HEK293 (cell line): ENCODE data around the gene TGOLN2.

Experiments
- CTCF ChIA-PET: fragments of 350-600 bp; formaldehyde crosslinking; extraction: SDS; loops from one replicate; lab custom pipeline; 2021; ENCODE audit warnings: antibody characterized with exemption; lab: Yijun Ruan, JAX
- POLR2A ChIA-PET: fragments of 300-600 bp; formaldehyde crosslinking; extraction: SDS; loops from one replicate; lab custom pipeline; 2020; ENCODE audit warnings: antibody characterized with exemption, inconsistent platforms; lab: Yijun Ruan, JAX
- H3K27ac ChIP-seq: fragments of 200-500 bp; sonication (Bioruptor generic); 2 replicates; pipeline ENCODE4 v1.5.1; 2014; ENCODE audit warnings: low read depth, low read length, control low read depth, inconsistent platforms; ENCODE audit errors: extremely low read depth
- H3K36me3 ChIP-seq, 2 experiments: fragments of 200-500 bp in 1 of 2; sonication (Bioruptor generic) in 1 of 2; 1 replicate in 1 of 2; 2 replicates in 1 of 2; pipeline ENCODE4 v1.5.1; 2014 to 2017; ENCODE audit warnings: inconsistent platforms in 2 of 2, low read length in 2 of 2; ENCODE audit not compliant: control insufficient read depth in 2 of 2, insufficient read depth in 1 of 2
- H3K4me1 ChIP-seq: fragments of 200-500 bp; sonication (Bioruptor generic); 2 replicates; pipeline ENCODE4 v1.5.1; 2014; ENCODE audit warnings: mild to moderate bottlenecking, low read length, inconsistent platforms; ENCODE audit not compliant: control insufficient read depth, insufficient read depth
- H3K4me3 ChIP-seq: 2 replicates; pipeline ENCODE4 v1.5.1; 2011; ENCODE audit warnings: low read depth, mild to moderate bottlenecking, control low read depth, low read length, moderate library complexity
- H3K9me3 ChIP-seq: fragments of 200-500 bp; sonication (Bioruptor generic); 2 replicates; pipeline ENCODE4 v1.5.1; 2014; ENCODE audit warnings: low read depth, low read length, inconsistent platforms; ENCODE audit not compliant: control insufficient read depth, insufficient read depth
- ATF2 ChIP-seq: fragments of 450-650 bp; formaldehyde crosslinking; IDR thresholded peaks from 2 replicates; pipeline ENCODE4 v1.5.1; 2016; ENCODE audit warnings: missing biosample characterization, missing genetic modification characterization, low read depth
- RBAK ChIP-seq: fragments of 450-650 bp; formaldehyde crosslinking; IDR thresholded peaks from 2 replicates; pipeline ENCODE4 v1.5.1; 2016; ENCODE audit warnings: missing biosample characterization, missing genetic modification characterization
- SALL2 ChIP-seq: fragments of 450-650 bp; formaldehyde crosslinking; IDR thresholded peaks from 2 replicates; pipeline ENCODE4 v1.5.0; 2017; ENCODE audit warnings: missing biosample characterization, mild to moderate bottlenecking, missing genetic modification characterization, borderline replicate concordance
- YY1 ChIP-seq: fragments of 450-650 bp; formaldehyde crosslinking; IDR thresholded peaks from 2 replicates; pipeline ENCODE4 v1.5.1; 2018; ENCODE audit warnings: missing biosample characterization, missing genetic modification characterization
- ZBTB20 ChIP-seq: fragments of 450-650 bp; formaldehyde crosslinking; IDR thresholded peaks from 2 replicates; pipeline ENCODE4 v1.5.1; 2016; ENCODE audit warnings: missing biosample characterization, missing genetic modification characterization
- ZIC2 ChIP-seq: fragments of 450-650 bp; formaldehyde crosslinking; IDR thresholded peaks from 2 replicates; pipeline ENCODE4 v1.5.1; 2016; ENCODE audit warnings: missing biosample characterization, missing genetic modification characterization
- ZNF37A ChIP-seq: fragments of 450-650 bp; IDR thresholded peaks from 2 replicates; pipeline ENCODE4 v1.5.1; 2018; ENCODE audit warnings: missing biosample characterization, missing genetic modification characterization
- ZNF488 ChIP-seq: fragments of 450-650 bp; formaldehyde crosslinking; IDR thresholded peaks from 2 replicates; pipeline ENCODE4 v1.5.1; 2016; ENCODE audit warnings: missing biosample characterization, missing genetic modification characterization
- ZNF530 ChIP-seq: fragments of 450-650 bp; formaldehyde crosslinking; IDR thresholded peaks from 2 replicates; pipeline ENCODE4 v1.5.1; 2016; ENCODE audit warnings: low read depth, missing biosample characterization, missing genetic modification characterization
- ZNF544 ChIP-seq: fragments of 450-650 bp; formaldehyde crosslinking; IDR thresholded peaks from 2 replicates; pipeline ENCODE4 v1.5.0; 2017; ENCODE audit warnings: missing biosample characterization, missing genetic modification characterization
- ZNF558 ChIP-seq: fragments of 450-650 bp; formaldehyde crosslinking; IDR thresholded peaks from 2 replicates; pipeline ENCODE4 v1.5.1; 2016; ENCODE audit warnings: missing biosample characterization, missing genetic modification characterization
- ZNF600 ChIP-seq: fragments of 450-650 bp; formaldehyde crosslinking; IDR thresholded peaks from 2 replicates; pipeline ENCODE4 v1.5.1; 2016; ENCODE audit warnings: missing biosample characterization, missing genetic modification characterization
- ZNF623 ChIP-seq: fragments of 450-650 bp; formaldehyde crosslinking; IDR thresholded peaks from 2 replicates; pipeline ENCODE4 v1.5.1; 2016; ENCODE audit warnings: missing biosample characterization, missing genetic modification characterization
- ZNF629 ChIP-seq: fragments of 450-650 bp; formaldehyde crosslinking; IDR thresholded peaks from 2 replicates; pipeline ENCODE4 v1.5.1; 2017; ENCODE audit warnings: missing biosample characterization, missing genetic modification characterization
- ZNF76 ChIP-seq: fragments of 450-650 bp; formaldehyde crosslinking; IDR thresholded peaks from 2 replicates; pipeline ENCODE4; 2016; ENCODE audit warnings: low read depth, missing biosample characterization, missing genetic modification characterization, borderline replicate concordance
- ZSCAN18 ChIP-seq: fragments of 450-650 bp; formaldehyde crosslinking; IDR thresholded peaks from 2 replicates; pipeline ENCODE4 v1.5.1; 2016; ENCODE audit warnings: missing biosample characterization, missing genetic modification characterization
- TF ChIP-seq, protein P1 (sequence below): fragments of 450-650 bp; formaldehyde crosslinking; IDR thresholded peaks from 2 replicates; pipeline ENCODE4 v1.5.1; 2016; ENCODE audit warnings: missing biosample characterization, missing genetic modification characterization
- TF ChIP-seq, protein P2 (sequence below): fragments of 450-650 bp; formaldehyde crosslinking; IDR thresholded peaks from 2 replicates; pipeline ENCODE4 v1.5.1; 2016; ENCODE audit warnings: missing biosample characterization, missing genetic modification characterization

The TGOLN2 gene

DNA sequence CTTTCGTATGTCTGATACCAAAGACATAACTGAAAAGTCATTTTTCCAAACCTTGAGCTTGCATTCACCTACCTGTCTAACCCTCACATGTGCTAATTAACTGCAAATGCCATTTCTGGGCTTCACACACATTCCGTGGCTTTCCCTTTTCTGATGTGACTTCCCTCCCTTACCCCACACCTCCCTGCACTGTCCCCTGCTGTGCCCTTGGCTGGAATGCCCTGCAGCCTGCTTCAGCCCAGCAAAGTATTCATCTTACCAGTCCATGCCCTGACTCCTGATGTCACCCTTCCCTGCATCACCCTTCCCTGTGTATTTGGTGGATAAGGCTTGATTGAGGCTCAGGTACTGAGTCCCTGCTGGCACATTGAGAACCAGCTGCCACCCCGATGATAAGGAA lies 14.4 kb upstream of the TGOLN2 start:
- Histone ChIP-seq H3K9me3 (no peaks in the 10 kb centered on the region), H3K4me3 (no peak overlapping the region), H3K4me1 (no peaks in the 10 kb centered on the region), H3K36me3 (peaks cover 1 to 44% of the 10 kb centered on the region in 2 experiments; a peak in 2 of 3 replicates), H3K27ac (no peak overlapping the region)
- TF ChIP-seq ZBTB20 (tag by site-specific recombination) (peak; percentile 41; the same call in 1 of the 2 replicates), ZIC2 (tag by site-specific recombination) (peak; percentile 34; the same call in 1 of the 2 replicates), RBAK (tag by site-specific recombination) (no peak), ZNF76 (no peak)
- CTCF ChIA-PET: interaction anchor here (0.6 to 1.5 kb wide), 3 partner anchors 41 to 325 kb away, joined by 3 to 5 read pairs (median 4); no protein-coding TSS in a partner anchor
- POLR2A ChIA-PET: interaction anchor here (1.1 kb wide), 1 partner anchor 12 kb away, joined by 4 read pairs; the partner anchor contains the start of genes ELMOD3 and RETSAT

- Histone ChIP-seq H3K36me3 (peaks cover 0 to 37% of the 10 kb centered on the region in 2 experiments; a peak in 2 of 3 replicates), H3K27ac (no peak overlapping the region), H3K4me1 (no peaks in the 10 kb centered on the region), H3K9me3 (no peaks in the 10 kb centered on the region), H3K4me3 (no peak overlapping the region)
- ChIA-PET CTCF (interaction anchor here (0.6 to 1.5 kb wide), 3 partner anchors 41 to 324 kb away, joined by 3 to 5 read pairs (median 4); no protein-coding TSS in a partner anchor), POLR2A (interaction anchor here (0.8 to 1.1 kb wide), 2 partner anchors 13 to 130 kb away, joined by 3 to 4 read pairs; partner anchors contain the start of genes ELMOD3 and RETSAT)
- TF ChIP-seq ZNF629 (tag by site-specific recombination) (peak; percentile 17; the same call in 1 of the 2 replicates), YY1 (tag by site-specific recombination) (no peak)
Observed at GRCh38 chr2:85341269-85342029, 13.7 kb upstream of the TGOLN2 start.

DNA sequence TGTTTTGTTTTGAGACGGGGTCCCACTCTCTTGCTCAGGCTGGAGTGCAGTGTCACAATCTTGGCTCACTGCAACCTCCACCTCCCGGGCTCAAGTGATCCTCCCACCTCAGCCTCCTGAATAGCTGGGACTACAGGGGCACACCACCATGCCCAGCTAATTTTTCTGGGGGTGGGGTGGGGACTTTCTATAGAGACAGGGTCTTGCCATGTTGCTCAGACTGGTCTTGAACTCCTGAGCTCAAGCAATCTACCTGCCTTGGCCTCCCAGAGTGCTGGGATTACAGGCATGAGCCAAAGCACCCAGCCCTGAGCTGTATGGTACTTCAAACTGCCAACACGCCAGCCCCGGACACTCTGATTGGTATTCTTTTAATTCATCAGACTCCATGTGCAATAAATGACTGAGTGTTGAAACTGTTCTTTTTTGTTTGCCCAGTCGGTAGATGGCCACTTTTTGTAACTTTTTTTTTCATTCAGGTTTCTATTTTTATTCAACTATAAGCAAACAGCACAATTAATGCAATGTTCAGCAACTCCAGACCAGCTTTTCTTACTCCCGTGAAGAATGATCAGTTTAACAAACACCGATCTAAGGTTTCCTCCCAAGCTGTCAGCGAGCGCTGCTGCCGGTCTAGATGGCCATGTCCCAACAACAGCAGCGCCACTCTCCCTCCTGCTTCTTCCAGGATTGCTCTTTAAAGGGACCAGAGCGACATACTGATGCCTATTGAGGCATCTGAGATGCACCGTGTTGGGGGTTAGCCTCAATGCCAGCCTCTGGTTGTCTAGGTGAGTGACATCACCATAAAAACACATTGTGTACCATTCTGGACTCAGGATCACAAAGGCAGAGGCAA lies 12.5 kb upstream of the TGOLN2 start:
- peaks cover 0 to 25% of the 10 kb centered on the region in 2 experiments; a peak in 1 of 3 replicates for H3K36me3 ChIP-seq
- no peaks in the 10 kb centered on the region for H3K4me1 ChIP-seq
- no peak overlapping the region for H3K4me3 ChIP-seq
- POLR2A ChIA-PET: interaction anchor here (0.8 to 2.0 kb wide), 3 partner anchors 12 to 128 kb away, joined by 3 to 10 read pairs (median 6); partner anchors contain the start of genes ELMOD3, RETSAT and TGOLN2
- no peaks in the 10 kb centered on the region for H3K9me3 ChIP-seq
- no peak overlapping the region for H3K27ac ChIP-seq
- CTCF ChIA-PET: interaction anchor here (0.6 to 0.9 kb wide), 3 partner anchors 13 to 293 kb away, joined by 3 to 4 read pairs (median 3); no protein-coding TSS in a partner anchor
- TF ChIP-seq, protein P1, sequence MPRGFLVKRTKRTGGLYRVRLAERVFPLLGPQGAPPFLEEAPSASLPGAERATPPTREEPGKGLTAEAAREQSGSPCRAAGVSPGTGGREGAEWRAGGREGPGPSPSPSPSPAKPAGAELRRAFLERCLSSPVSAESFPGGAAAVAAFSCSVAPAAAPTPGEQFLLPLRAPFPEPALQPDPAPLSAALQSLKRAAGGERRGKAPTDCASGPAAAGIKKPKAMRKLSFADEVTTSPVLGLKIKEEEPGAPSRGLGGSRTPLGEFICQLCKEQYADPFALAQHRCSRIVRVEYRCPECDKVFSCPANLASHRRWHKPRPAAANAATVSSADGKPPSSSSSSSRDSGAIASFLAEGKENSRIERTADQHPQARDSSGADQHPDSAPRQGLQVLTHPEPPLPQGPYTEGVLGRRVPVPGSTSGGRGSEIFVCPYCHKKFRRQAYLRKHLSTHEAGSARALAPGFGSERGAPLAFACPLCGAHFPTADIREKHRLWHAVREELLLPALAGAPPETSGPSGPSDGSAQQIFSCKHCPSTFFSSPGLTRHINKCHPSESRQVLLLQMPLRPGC (tag by site-specific recombination): no peak
- no peak for TF ChIP-seq ZNF530 (tag by site-specific recombination)
- no peak for TF ChIP-seq ZNF623 (tag by site-specific recombination)
- no peak for TF ChIP-seq ZSCAN18 (tag by site-specific recombination)
- TF ChIP-seq ATF2 (tag by site-specific recombination): no peak
- no peak for TF ChIP-seq ZNF37A (tag by site-specific recombination)
- TF ChIP-seq ZNF544: no peak
- TF ChIP-seq ZNF488 (tag by site-specific recombination): no peak
- peak; percentile 37; the same call in 1 of the 2 replicates for TF ChIP-seq ZNF600
- TF ChIP-seq ZNF558 (tag by site-specific recombination): no peak
- no peak for TF ChIP-seq SALL2 (tag by site-specific recombination)
- TF ChIP-seq, protein P2, sequence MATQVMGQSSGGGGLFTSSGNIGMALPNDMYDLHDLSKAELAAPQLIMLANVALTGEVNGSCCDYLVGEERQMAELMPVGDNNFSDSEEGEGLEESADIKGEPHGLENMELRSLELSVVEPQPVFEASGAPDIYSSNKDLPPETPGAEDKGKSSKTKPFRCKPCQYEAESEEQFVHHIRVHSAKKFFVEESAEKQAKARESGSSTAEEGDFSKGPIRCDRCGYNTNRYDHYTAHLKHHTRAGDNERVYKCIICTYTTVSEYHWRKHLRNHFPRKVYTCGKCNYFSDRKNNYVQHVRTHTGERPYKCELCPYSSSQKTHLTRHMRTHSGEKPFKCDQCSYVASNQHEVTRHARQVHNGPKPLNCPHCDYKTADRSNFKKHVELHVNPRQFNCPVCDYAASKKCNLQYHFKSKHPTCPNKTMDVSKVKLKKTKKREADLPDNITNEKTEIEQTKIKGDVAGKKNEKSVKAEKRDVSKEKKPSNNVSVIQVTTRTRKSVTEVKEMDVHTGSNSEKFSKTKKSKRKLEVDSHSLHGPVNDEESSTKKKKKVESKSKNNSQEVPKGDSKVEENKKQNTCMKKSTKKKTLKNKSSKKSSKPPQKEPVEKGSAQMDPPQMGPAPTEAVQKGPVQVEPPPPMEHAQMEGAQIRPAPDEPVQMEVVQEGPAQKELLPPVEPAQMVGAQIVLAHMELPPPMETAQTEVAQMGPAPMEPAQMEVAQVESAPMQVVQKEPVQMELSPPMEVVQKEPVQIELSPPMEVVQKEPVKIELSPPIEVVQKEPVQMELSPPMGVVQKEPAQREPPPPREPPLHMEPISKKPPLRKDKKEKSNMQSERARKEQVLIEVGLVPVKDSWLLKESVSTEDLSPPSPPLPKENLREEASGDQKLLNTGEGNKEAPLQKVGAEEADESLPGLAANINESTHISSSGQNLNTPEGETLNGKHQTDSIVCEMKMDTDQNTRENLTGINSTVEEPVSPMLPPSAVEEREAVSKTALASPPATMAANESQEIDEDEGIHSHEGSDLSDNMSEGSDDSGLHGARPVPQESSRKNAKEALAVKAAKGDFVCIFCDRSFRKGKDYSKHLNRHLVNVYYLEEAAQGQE (tag by site-specific recombination): no peak
